GM18507 (cell line): ENCODE measurements around the gene ARHGAP28.
"Not testable (repeated sequence)": the region's sequence is repeated elsewhere in the genome, so short reads cannot be mapped to it uniquely, and the experiment has no call there.

Experiments used
- DNase-seq: peaks from one replicate; pipeline ENCODE4 v3.0.0; 2011; ENCODE audit warnings: low read depth; ENCODE audit not compliant: insufficient read length; ENCODE audit errors: extremely low spot score
- FAIRE-seq: peaks from 2 replicates; lab custom pipeline; 2011; peaks lifted over from hg19 to GRCh38; lab: Jason Lieb, UNC

The ARHGAP28 gene

DNA sequence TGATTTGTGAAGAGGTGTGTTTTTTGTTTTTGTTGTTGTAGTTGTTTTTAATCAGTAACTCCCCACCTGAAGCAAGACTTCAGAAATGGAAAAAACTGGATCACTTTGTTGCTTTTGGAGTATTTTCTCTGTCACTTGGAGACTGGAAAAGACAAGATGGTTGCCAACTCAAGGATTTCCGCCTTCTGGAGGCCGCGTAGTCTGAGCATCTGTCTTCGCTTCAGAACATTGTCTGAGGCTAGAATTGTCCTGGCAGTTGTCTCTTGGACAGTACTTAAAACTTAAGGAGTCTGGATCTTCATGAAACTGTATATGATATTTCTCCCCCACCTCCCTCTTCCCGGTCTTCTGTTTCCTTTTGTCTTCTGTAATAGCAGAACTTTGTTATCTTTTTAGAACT, 67.7 kb downstream of the ARHGAP28 start:
- FAIRE-seq (no peak), DNase-seq (no peak)

DNA sequence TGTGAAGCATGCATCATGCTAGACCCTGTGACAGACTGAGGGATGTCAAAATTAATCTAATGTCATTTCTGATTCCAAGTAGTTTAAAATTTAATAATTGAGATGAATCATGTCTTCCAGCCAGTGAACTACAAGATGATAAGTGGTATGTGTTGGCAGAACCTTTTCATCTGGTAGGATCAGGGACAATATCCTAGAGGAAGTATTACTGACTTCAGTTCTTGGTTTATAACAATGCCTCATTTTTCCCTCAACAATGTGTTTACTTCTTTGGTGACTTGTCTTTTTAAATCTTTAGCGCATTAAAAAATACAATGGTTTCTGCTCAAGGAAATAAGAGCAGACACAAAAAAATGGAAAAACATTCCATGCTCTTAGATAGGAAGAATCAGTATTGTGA, 69.4 kb downstream of the ARHGAP28 start:
- no peak for DNase-seq
- no peak for FAIRE-seq

DNA sequence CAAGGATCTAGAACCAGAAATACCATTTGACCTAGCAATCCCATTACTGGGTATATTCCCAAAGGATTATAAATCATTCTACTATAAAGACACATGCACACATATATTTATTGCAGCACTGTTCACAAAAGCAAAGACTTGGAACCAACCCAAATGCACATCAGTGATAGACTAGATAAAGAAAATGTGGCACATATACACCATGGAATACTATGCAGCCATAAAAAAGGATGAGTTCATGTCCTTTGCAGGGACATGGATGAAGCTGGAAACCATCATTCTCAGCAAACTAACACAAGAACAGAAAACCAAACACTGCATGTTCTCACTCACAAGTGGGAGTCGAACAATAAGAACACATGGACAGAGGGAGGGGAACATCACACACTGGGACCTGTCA, 70.8 kb downstream of the ARHGAP28 start:
- not testable (repeated sequence) for FAIRE-seq, DNase-seq

DNA sequence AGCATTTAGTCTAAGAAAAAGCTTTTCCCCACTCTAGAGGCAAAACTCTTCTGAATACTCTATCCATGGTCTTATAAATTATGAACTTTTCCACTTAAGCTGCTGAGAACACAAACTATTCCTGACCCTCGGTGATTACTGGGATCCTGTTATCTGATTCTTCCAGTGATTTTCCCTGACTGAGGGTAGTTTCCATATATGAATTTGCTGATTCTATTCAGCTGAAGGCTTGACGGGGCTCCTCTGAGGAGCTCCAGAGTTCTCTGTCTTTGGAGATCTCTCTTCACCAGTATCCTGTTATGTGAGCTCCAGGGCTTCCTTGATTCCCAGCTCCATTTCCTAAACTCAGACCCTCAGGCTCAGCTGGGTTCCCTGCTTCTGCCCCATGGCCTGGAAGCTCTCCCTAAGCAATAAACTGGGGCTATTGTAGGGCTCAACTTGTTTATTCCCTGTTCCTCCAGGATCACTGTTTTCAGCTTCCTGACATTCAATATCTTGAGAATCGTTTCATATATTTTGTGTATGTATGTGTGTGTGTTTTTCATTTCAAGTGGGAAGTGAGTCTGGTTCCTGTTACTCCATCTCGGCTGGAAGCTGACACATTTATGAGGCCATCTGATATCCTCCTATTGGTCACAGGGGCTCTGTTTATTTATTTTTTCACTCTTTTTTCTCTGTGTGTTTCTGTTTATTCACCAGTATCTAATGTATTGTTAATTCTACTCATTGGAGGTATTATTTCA, 78.2 kb downstream of the ARHGAP28 start:
- FAIRE-seq (no peak), DNase-seq (no peak)

DNA sequence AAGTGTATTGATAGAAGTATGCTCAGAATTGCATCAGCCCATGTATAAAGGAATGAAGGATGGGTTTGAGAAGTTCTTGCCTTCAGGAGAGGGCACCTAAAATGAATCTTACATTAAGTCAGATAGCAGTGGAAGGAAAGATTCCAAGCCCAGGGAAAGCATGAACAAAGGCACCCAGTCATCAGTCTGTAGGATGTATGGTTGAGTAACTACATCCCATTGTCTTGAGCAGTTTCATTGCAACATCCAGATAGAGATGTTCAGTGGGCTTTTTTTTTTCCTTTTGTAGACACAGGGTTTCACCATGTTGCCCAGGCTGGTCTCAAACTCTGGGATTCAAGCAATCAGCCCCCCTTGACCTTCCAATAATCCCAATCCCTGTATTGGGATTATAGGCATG, 80.7 kb downstream of the ARHGAP28 start:
- DNase-seq (no peak), FAIRE-seq (no peak)

DNA sequence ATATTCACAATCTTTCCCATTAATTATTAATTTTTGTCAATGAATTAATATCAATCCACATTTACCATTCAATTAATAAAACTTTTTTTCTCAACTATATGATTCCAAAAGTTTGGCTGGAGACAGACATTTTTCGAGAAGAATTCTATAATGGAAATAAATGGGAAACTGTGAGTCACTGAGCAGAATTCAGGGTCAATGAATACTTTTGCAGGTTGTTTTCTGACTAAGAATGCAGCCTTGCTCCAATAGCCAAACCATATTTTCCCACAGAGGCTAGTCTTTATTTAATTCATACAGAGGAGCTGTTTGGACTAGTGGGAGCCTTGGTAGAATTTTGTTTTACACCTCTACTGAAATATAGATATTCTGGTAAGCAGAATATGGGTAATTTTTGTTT, 82.3 kb downstream of the ARHGAP28 start:
- FAIRE-seq (no peak), DNase-seq (no peak)

DNA sequence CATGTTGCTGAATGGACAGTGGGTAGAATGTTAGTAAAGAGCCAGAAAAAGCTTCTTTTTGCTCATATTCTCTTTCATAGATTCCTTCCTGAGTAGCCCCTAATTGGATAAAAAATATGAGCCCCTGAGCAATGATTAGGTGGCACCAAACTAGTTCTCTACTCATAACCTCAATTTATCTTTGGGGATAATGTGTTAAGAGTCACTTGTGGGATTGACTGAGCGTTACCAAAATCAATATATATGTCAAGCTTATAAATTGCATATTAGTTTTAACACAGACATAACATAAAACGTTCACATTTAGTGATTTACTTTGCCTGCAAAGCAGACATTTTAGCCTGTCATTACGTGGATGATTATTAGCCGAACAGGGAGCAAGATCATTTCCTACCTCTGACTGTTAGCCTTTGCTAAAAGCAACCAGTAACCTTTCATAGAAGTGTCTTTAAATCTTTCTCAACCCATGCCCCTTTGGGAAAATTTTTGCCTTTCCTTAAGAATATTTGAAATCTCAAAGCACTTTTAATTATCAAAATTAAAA, 85.4 kb downstream of the ARHGAP28 start:
- FAIRE-seq (no peak), DNase-seq (no peak)

DNA sequence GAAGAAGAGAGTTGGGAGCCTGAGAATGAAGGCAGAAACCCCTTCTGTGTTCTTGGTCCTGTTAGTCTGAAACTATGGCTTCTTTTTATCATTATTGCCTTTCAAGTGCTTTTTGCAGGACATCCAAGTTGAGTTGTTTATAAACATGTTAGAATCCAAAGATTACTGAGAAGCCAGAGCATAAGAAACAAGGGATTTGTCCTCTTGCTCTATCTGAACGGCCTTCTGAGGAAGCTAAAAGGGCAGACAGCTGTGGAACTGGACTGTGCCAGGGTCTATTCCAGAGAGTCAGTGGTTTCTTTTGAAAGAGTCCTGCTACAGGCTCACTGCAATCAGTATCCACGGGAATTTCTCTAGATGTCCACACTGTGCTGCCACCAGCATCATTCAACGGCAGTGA, 86.6 kb downstream of the ARHGAP28 start:
- no peak for FAIRE-seq
- no peak for DNase-seq

DNA sequence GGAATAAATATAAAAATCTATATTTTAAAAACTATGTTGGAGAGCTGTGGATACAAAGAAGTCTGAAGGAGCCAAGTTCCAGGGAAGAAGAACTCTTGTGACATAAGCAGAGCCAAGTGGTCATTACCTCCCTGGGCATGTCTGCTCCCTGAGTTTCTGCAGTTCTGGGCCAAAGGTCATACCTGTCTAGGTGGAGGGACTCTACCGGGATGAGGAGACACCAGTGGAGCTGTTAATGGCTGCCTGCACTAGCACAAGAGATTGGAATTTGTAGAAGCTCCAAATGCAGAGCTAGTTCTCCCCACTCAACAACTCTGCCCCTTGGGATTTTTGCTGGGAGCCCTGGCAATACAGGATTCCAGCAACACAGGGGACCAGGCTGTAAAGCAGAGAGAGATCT, 89.8 kb downstream of the ARHGAP28 start:
- DNase-seq (no peak), FAIRE-seq (no peak)

DNA sequence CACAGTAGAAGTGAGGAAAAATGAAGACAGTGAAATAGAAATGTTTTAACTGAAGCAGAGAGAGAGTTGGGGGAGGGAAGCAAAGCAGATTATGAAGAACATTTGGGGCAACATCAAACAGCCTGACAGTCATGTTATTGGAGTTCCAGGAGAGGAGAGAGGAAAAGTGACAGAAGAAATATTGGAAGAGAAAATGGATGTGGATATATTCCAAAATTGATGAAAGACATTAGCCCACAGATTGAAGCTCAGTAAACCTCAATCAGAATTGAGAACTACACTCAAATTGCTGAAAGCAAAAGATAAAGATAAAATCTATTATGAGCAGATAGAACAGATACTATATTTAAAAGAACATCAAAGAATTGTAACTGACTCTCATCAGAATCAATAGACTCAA, 90.8 kb downstream of the ARHGAP28 start:
- DNase-seq (no peak), FAIRE-seq (no peak)

DNA sequence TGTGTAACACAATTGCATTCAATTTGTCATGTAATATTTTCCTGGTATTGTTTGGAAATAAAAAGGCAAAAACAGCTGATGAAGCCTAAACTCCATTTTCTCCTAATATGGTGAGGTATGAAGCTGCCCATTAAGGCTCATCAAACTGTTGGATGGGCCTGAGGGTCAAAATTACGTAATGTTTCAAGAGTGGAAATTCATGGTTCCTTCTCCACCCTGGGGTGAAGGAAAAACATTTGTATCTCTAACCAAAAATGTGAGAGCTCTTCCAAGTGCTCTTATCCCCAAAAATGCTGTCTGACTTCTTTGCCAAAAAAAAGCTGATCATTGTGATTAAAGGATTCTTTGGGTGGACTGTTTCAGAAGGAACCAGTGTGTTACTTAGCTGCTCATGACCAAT, 91.8 kb downstream of the ARHGAP28 start:
- DNase-seq (no peak), FAIRE-seq (no peak)

DNA sequence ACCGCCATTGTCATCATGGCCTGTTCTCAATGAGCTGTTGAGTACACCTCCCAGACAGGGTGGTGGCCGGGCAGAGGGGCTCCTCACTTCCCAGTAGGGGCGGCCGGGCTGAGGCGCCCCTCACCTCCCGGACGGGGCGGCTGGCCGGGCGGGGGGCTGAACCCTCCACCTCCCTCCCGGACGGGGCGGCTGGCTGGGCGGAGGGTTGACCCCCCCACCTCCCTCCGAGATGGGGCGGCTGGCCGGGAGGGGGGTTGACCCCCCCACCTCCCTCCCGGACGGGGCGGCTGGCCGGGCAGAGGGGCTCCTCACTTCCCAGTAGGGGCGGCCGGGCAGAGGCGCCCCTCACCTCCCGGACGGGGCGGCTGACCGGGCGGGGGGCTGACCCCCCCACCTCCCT, 97.6 kb downstream of the ARHGAP28 start:
- FAIRE-seq, DNase-seq: not testable (repeated sequence)

DNA sequence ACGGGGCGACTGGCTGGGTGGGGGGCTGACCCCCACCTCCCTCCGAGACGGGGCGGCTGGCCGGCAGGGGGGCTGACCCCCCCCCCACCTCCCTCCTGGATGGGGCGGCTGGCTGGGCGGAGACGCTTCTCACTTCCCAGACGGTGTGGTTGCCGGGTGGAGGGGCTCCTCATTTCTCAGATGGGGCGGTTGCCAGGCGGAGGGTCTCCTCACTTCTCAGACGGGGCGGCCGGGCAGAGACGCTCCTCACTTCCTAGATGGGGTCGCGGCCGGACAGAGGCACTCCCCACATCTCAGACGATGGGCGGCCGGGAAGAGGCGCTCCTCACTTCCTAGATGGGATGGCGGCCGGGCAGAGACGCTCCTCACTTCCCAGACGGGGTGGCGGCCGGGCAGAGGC, 98.0 kb downstream of the ARHGAP28 start:
- not testable (repeated sequence) for DNase-seq, FAIRE-seq

DNA sequence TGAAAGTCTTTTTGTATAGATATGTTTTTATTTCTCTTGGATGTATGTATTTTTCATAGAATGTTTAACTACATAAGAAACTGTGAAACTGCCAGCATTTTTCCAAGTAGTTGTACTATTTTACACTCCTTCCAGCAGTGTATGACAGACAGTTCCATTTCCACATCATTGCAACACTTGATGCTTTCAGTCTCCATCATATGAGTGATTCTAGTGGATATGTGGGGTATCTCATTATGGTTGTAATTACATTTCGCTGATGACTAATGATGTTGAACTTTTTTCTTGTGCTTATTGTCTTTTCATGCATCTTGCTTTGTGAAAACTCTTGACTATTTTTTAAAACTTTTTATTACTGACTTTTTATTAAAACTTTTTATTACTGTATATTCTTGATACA, 101.4 kb downstream of the ARHGAP28 start:
- FAIRE-seq (no peak), DNase-seq (no peak)

DNA sequence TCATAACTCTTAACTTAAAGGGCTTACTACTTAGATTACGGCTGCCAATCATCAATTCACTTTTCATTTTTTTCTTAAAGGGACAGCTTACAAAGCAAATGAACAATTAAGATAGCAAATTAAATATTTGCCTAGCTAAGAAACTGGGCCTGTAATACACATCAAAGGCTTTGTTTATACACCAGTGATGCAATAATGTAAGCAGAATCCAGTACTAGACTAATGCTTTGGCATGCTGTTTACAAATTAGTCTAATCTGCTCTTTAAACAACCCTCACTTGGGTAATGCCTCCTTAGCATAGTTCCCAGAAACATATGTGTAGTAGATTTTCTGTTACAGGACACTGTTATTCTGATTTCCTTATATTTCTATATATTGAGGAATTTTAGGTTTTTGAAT, 105.8 kb downstream of the ARHGAP28 start:
- FAIRE-seq, result no peak
- DNase-seq, result no peak

DNA sequence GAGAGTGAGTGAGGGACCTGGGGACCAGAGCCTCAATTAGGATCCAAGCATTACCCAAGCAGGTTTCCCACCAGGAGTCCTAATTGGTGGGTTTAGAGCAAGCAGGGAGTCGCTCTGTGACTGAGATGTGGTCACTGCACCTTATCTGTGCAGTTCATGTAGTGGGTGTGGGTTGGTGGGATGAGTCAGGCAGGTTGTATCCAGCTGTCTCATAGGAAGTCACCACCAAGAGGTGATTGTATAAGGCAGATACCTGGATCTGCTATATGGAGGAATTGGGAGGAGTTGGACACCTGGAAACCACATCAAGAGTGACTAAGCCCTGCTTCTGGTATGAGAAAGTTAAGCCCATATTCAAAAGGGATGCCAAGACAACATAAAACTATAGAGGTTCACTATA, 106.8 kb downstream of the ARHGAP28 start:
- DNase-seq, result no peak
- no peak for FAIRE-seq

DNA sequence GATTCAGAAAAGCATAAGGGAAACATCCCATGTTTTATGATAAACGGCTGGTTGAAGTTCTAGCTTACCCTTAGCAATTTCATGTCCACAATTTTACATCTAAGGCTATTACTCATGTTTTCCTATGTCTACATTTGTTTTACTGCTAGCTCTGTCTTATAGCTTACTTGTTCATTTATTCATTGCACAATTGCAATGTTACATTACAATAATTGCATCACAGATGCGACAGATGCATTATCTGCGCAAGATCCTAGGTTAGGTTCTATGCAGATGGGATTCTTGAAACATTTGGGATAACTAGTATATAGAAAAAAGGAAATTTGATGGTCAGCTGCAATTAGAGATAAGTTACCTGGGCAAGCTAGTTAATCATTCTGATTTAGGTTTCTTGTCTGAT, 108.4 kb downstream of the ARHGAP28 start:
- DNase-seq (no peak), FAIRE-seq (no peak)

DNA sequence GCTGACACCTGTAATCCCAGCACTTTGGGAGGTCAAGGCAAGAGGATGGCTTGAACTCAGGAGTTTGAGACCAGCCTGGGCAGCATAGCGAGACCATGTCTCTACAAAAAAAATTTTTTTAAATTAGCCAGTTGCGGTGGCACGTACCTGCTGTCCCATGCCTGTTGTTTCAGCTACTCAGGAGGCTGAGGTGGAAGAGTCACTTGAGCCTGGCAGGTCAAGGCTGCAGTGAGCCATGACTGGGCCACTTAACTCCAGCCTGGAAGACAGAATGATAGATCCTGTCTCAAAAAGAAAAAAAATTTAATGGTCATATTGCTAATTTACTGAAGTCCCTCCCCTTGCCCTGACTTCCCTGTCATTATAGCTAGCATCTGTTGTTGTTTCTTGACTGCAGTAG, 112.6 kb downstream of the ARHGAP28 start:
- DNase-seq, result no peak
- no peak for FAIRE-seq

DNA sequence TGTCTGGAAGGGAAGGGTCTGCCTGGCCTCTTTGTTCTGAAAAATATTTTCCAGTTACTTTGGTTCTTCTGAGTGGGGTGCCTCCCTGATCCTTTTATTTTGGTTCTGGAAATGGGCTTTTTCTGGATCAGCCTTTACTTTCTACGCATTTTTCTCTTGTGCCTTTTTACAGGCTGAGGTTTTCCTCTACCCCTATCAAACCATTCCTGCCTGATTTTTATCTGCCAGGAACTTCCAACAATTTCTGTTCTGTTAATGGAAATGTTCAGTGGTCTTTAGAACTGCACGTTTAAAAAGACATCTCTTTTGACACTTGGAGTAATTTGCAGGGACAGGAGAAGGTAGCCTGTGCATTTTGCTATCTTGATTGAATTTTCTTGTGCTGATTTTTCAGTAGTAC, 113.8 kb downstream of the ARHGAP28 start:
- no peak for FAIRE-seq
- no peak for DNase-seq

DNA sequence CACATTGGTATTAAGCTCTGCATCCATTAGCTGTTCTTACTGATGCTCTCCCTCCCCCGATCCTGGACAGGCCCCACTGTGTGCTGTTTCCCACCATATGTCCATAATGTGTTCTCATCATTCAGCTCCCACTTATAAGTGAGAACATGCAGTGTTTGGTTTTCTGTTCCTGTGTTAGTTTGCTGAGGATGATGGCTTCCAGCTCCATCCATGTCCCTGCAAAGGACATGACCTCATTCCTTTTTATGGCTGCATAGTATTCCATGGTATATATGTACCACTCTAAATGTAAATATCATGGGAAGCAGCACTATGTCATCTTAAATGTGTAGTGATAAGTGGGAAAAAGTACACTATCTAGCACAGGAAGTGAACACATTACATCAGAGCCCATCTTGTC, 116.0 kb downstream of the ARHGAP28 start:
- not testable (repeated sequence) for DNase-seq, FAIRE-seq

DNA sequence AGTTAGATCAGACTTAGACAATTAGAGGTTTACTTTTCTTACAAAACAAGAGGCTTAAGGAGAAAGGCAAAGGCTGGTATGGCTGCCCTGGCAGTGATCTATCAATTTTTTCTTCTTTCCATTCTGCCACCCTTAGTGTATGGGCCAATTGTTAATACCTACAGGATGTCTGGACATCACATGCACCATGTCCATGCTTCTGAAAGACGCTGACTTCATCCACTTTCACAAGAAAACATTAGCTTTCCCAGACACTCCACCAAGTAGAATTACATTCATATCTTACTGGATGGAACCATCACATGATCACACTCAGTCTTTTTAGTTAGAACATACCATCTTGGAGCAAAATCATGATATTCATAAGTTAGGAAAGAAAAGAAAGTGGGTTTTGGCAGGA, 120.9 kb downstream of the ARHGAP28 start:
- DNase-seq (no peak), FAIRE-seq (no peak)

DNA sequence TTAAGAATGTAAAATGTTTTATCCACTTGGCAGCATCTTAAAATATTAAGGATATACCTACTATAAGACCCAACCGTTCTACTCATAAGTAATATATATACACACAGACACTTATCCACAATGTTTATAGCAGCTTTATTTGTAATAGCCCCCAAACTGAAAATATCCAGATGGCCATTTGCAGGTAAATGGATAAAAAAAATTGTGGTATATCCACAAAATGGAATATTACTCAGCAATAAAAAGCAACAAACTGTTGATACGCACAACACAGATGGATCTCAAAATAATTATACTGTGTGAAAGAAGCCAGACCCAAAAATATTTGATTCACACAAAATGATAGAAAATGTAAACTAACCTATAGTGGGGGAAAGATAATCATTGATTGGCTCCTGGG, 122.0 kb downstream of the ARHGAP28 start:
- DNase-seq (no peak), FAIRE-seq (no peak)
